ENCODE results near the gene FGFR2. TPM values are rescaled to one million over a fixed set of nuclear protein-coding genes. Genes with fewer than 3 reads are reported as not detected.

The FGFR2 gene
- total RNA-seq, 1 donor from 2014 or later, result 4.4 TPM

- no peak overlapping the region for H3K4me3 ChIP-seq
- H3K27me3 ChIP-seq, result no peaks in the 10 kb centered on the region
- DNase-seq (ENCODE audit: low spot score in 2 of 2), result no peak
- no peaks in the 10 kb centered on the region for H3K36me3 ChIP-seq
- H3K4me1 ChIP-seq, result peaks cover 3 to 12% of the 10 kb centered on the region in 2 donors
- intact Hi-C loops (cut with DNase I), result no loop called here
- no peak overlapping the region for H3K27ac ChIP-seq
- H3K9me3 ChIP-seq, result no peaks in the 10 kb centered on the region
- no peak for TF ChIP-seq CTCF (IDR thresholded peaks at IDR 0.05)
Observed at GRCh38 chr10:121465215-121465614, 133.0 kb downstream of the FGFR2 start.

GRCh38 chr10:121464517-121464916 lies 133.7 kb downstream of the FGFR2 start:
- Histone ChIP-seq H3K27ac (no peak overlapping the region), H3K27me3 (no peaks in the 10 kb centered on the region), H3K4me1 (peaks cover 7 to 13% of the 10 kb centered on the region in 2 donors), H3K9me3 (no peaks in the 10 kb centered on the region), H3K36me3 (no peaks in the 10 kb centered on the region), H3K4me3 (no peak overlapping the region)
- TF ChIP-seq CTCF (IDR thresholded peaks at IDR 0.05), result no peak
- DNase-seq (ENCODE audit: low spot score in 2 of 2), result no peak
- intact Hi-C loops (cut with DNase I), result no loop called here

- Histone ChIP-seq H3K4me3 (no peak overlapping the region), H3K4me1 (peaks cover 7 to 20% of the 10 kb centered on the region in 2 donors), H3K27ac (no peak overlapping the region), H3K27me3 (no peaks in the 10 kb centered on the region), H3K9me3 (no peaks in the 10 kb centered on the region), H3K36me3 (no peaks in the 10 kb centered on the region)
- no peak for DNase-seq (ENCODE audit: low spot score in 2 of 2)
- no peak for TF ChIP-seq CTCF (IDR thresholded peaks at IDR 0.05)
- intact Hi-C loops (cut with DNase I), result no loop called here
Observed at GRCh38 chr10:121462955-121463354, 135.3 kb downstream of the FGFR2 start.

- Histone ChIP-seq H3K27ac (no peak overlapping the region), H3K4me1 (peaks cover 7 to 20% of the 10 kb centered on the region in 2 donors), H3K4me3 (no peak overlapping the region), H3K9me3 (no peaks in the 10 kb centered on the region), H3K27me3 (no peaks in the 10 kb centered on the region), H3K36me3 (no peaks in the 10 kb centered on the region)
- intact Hi-C loops (cut with DNase I), result no loop called here
- no peak for DNase-seq (ENCODE audit: low spot score in 2 of 2)
- TF ChIP-seq CTCF (IDR thresholded peaks at IDR 0.05), result no peak
Observed at GRCh38 chr10:121462281-121462680, 136.0 kb downstream of the FGFR2 start.

- H3K4me3 ChIP-seq, result no peak overlapping the region
- intact Hi-C loops (cut with DNase I), result no loop called here
- peak overlapping the region; percentile 84 to 89 for H3K27ac ChIP-seq
Observed at GRCh38 chr10:121461307-121461706, 136.9 kb downstream of the FGFR2 start.

More at GRCh38 chr10:121461307-121461706, 136.9 kb downstream of the FGFR2 start:
- no peak for DNase-seq (ENCODE audit: low spot score in 2 of 2)
- H3K36me3 ChIP-seq, result no peaks in the 10 kb centered on the region
- peaks cover 7 to 20% of the 10 kb centered on the region in 2 donors for H3K4me1 ChIP-seq
- H3K27me3 ChIP-seq, result no peaks in the 10 kb centered on the region
- H3K9me3 ChIP-seq, result no peaks in the 10 kb centered on the region
- no peak for TF ChIP-seq CTCF (IDR thresholded peaks at IDR 0.05)

All from ascending aorta (tissue), 2 donors.